Stimulated activated naive CD4-positive, alpha-beta T cell (primary cell): ENCODE results near the gene OR1I1.

ENCODE experiments used
- DNase-seq, 6 experiments: peaks; one replicate each; lab custom pipeline; 2025; lab: John Stamatoyannopoulos, UW

OR1I1 gene

DNA sequence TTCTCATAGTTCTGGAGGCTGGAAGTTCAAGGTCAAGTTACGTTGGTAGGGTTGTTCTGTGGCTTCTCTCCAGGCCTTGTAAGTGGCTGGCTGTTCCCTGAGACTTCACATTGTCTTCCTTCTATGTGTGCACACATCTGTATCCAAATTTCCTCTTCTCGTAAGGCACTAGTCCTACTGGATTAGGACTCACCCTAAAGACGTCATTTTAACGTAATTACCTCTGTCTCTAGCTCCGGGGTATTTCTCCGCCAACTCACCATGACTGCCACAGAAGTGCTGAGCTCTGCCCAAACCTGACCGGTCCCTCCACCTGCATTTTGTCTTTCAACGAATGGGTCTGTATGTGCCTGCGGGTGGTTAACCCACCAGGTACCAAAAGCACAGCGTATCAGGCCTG, 16.4 kb downstream of the OR1I1 start:
- no peak for DNase-seq

DNA sequence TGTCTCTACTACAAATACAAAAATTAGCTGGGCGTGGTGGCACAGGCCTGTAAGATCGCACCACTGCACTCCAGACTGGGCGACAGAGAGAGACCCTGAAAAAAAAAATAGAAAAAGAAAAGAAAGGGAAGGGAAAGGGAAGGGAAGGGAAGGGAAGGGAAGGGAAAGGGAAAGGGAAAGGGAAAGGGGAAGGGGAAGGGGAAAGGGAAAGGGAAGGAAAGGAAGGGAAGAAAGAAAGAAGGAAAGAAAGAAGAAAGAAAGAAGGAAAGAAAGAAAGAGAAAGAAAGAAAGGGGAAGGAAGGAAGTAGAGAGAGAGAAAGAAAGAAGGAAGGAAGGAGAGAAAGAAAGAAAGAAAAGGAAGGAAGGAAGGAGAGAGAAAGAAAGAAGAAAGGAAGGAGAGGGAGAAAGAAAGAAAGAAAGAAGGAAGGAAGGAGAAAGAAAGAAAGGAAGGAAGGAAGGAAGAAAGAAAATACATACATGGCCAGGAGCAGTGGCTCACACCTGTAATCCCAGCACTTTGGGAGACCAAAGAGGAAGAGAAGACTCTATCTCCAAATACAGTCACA, 17.1 kb downstream of the OR1I1 start:
- DNase-seq: no peak

- DNase-seq: peak; percentile 3 to 50 (median 25)
Observed at GRCh38 chr19:15101479-15102082, 19.6 kb downstream of the OR1I1 start.

DNA sequence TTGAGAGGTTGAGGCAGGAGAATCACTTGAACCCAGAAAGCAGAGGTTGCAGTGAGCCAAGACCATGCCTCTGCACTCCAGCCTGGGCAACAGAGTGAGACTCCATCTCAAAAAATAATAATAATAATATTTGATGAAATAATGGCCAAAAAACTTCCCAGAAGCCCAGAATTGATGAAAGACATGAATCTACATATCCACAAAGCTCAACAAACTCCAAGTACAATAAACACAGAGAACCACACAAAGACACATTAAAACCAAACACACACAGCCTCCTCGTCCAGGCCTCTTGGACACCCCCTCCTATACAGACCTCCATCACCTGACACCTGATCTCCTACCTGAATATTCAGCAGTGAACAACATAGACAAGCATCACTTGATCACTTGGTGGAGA, 22.0 kb downstream of the OR1I1 start:
- DNase-seq: no peak

GRCh38 chr19:15104411-15104810, 22.4 kb downstream of the OR1I1 start:
- no peak for DNase-seq

- no peak for DNase-seq
Observed at GRCh38 chr19:15105044-15105443, 23.0 kb downstream of the OR1I1 start.

GRCh38 chr19:15107061-15108010, 25.3 kb downstream of the OR1I1 start, which contains the start of gene SYDE1:
TSS of gene SYDE1 (plus strand) at chr19:15107401. CDS start at chr19:15107434, 33 bp downstream.
- peak in 1 of 6 experiments; percentile 6 for DNase-seq

- no peak for DNase-seq
Observed at GRCh38 chr19:15108145-15108844, 26.3 kb downstream of the OR1I1 start.

- no peak for DNase-seq
Observed at GRCh38 chr19:15108845-15109767, 27.1 kb downstream of the OR1I1 start.

DNA sequence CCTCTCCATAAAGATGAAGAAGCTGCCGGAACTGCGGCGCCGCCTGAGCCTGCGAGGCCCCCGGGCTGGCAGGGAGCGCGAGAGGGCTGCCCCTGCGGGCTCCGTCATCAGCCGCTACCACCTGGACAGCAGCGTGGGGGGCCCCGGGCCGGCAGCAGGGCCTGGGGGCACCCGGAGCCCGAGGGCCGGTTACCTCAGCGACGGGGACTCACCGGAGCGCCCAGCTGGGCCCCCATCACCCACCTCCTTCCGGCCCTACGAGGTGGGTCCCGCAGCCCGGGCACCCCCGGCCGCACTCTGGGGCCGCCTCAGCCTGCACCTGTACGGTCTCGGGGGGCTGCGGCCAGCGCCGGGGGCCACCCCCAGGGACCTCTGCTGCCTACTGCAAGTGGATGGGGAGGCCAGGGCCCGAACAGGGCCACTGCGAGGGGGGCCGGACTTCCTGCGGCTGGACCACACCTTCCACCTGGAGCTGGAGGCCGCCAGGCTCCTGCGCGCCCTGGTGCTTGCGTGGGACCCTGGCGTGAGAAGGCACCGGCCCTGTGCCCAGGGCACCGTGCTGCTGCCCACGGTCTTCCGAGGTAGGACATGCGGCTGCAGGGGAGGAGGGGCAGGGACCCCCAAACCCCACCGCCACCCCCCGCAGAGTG, 27.9 kb downstream of the OR1I1 start:
- no peak for DNase-seq

GRCh38 chr19:15110418-15110815, 28.4 kb downstream of the OR1I1 start:
- DNase-seq: no peak

- no peak for DNase-seq
Observed at GRCh38 chr19:15111758-15112157, 29.7 kb downstream of the OR1I1 start.

GRCh38 chr19:15112385-15112784, 30.4 kb downstream of the OR1I1 start:
- DNase-seq: no peak

- DNase-seq: no peak
Observed at GRCh38 chr19:15113245-15114152, 31.5 kb downstream of the OR1I1 start.

DNA sequence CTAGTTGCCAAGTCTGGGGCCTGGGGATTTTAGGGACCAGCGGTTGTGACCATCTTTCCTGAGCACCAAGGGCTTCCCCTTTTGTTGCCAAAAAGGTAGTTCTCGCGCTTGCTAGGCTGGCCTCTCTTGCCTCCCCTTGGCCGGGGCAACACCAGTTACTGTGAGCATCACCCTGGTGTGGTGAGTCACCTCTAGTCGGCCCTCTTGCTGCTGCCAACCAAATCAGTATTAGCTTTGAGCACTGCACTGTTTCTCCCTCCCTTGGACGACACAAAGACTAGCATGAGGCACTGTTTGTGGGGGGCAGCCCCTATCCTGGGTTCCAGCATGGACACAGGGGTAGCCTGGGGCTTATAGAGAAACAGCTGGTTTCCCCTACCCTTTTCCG, 32.1 kb downstream of the OR1I1 start:
- no peak for DNase-seq

GRCh38 chr19:15115080-15115479, 33.1 kb downstream of the OR1I1 start:
- DNase-seq: no peak

DNA sequence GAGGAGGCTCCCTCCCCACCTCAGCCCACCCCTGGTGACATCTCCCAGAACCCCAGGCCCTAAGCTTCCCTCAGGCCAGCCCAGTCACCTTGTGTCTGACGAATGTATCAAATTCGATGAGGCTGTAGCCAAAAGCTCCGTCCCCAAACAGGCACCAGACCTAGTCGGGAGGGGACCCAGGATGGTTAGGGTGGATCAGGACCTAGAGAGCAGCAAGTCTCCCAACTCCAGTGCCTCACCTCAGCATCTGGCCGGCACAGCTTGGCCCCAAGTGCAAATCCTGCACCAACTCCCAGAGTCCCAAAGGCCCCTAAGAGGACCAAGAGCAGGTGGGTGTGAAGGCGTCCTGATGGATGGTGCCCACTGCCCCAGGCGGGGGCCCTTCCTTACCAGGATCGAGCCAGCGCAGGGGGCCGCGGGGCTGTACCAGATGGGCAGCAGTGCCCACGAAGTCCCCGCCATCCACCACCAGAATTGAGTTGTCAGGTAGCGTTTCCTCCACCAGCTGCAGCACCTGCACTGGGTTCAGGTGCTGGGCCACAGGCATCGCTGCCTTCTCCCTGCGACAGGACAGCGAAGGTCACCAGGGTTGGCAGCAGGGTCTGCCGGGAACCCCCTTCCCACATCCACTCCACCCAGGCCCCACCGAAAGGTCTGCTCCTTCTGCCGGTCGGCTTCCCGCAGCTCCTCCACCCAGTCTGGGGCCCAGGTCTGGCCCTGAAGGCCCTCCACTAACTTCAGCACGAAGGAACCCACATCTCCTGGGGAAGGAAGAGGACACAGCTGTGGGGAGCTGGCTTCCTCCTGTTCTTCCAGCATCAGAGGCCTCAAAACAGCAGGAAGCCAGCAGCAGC, 34.0 kb downstream of the OR1I1 start:
- DNase-seq: no peak

GRCh38 chr19:15116856-15117255, 34.8 kb downstream of the OR1I1 start:
- DNase-seq: no peak

DNA sequence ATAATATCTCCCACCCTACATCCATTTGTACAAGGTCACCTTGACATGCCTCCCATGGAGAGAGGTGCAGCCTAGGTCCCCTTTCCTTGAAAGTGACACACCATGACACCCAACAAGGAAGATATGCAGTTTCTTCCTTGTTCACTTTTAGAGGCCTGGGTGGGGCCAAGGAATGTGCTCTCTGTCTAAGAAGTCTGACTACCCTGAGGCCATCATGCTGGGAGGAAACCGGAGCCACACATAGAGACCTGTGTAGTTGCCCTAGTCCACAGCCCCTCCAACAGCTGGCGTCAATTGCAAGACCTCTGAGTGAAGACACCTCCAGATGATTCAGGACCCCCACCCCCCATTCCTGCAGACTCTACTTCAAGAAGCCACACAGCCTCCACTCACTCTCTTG, 36.2 kb downstream of the OR1I1 start:
- no peak for DNase-seq
